Muscle of leg (tissue), 11 donors: ENCODE data around the gene MBD3. TPM values are rescaled to one million over a fixed set of nuclear protein-coding genes. Genes with fewer than 3 reads are reported as not detected.

Source experiments
- DNase-seq: peaks from one replicate; pipeline ENCODE4 v3.0.0; 2013
- H3K27ac ChIP-seq: one replicate; pipeline ENCODE4 v1.5.1; 2013; ENCODE audit warnings: mild to moderate bottlenecking, low read length, control low read depth
- H3K27me3 ChIP-seq: one replicate; pipeline ENCODE4 v1.6.1; 2013; ENCODE audit warnings: low read length; ENCODE audit not compliant: control insufficient read depth, insufficient read depth
- H3K36me3 ChIP-seq: one replicate; pipeline ENCODE4 v1.6.1; 2013; ENCODE audit warnings: low read length; ENCODE audit not compliant: control insufficient read depth, insufficient read depth
- H3K4me1 ChIP-seq: one replicate; pipeline ENCODE4 v1.6.1; 2013; ENCODE audit warnings: low read length; ENCODE audit not compliant: control insufficient read depth, insufficient read depth
- H3K4me3 ChIP-seq: one replicate; pipeline ENCODE4 v1.5.1; 2013; ENCODE audit warnings: low read length, control low read depth
- H3K9me3 ChIP-seq: replicated peaks from 2 replicates; pipeline ENCODE4 v1.6.1; 2013; ENCODE audit warnings: low read depth, low read length; ENCODE audit not compliant: control insufficient read depth
- WGBS: methylation state at CpG from one replicate; pipeline ENCODE4 v1.1.5; 2013; ENCODE audit warnings: missing lambda C conversion rate; ENCODE audit not compliant: insufficient coverage; 5-methylcytosine and 5-hydroxymethylcytosine counted together
- polyA plus RNA-seq, 8 donors: library from polyadenylated mRNA; unstranded; fragments of 120-200 nt; gene quantifications; one replicate each; pipeline versions ENCODE4 v1.2.1 to v1.2.3, GENCODE V29; 2013; ENCODE audit warnings: inconsistent platforms in 1 of 8, low replicate concordance in 1 of 8; ENCODE audit not compliant: insufficient read length in 8 of 8, insufficient read depth in 1 of 8
- total RNA-seq: library from RNA; stranded (reverse); fragments of 120-200 nt; gene quantifications from one replicate; pipeline ENCODE4 v1.2.4, GENCODE V29; 2013

MBD3 gene
- total and polyA plus RNA-seq, 9 donors = 57.2 to 73.5 (median 68.8) TPM

GRCh38 chr19:1529430-1529816 lies 63.2 kb downstream of the MBD3 start:
- no peak overlapping the region for H3K27ac ChIP-seq
- no peaks in the 10 kb centered on the region for H3K36me3 ChIP-seq
- H3K4me1 ChIP-seq = peaks cover under 1% of the 10 kb centered on the region
- H3K9me3 ChIP-seq = no peaks in the 10 kb centered on the region
- H3K27me3 ChIP-seq = peaks cover 37% of the 10 kb centered on the region
- no peak overlapping the region for H3K4me3 ChIP-seq
- no peak for DNase-seq
- 76% methylated on average over 13 of the region's 16 CpGs for WGBS

- Histone ChIP-seq H3K27ac (no peak overlapping the region), H3K36me3 (no peaks in the 10 kb centered on the region), H3K4me1 (peaks cover 3% of the 10 kb centered on the region), H3K27me3 (peaks cover 40% of the 10 kb centered on the region), H3K9me3 (no peaks in the 10 kb centered on the region), H3K4me3 (no peak overlapping the region)
- DNase-seq = no peak
- WGBS = 75% methylated on average over 18 of the region's 23 CpGs
Observed at GRCh38 chr19:1528596-1529429, 63.9 kb downstream of the MBD3 start.

- WGBS = 86% methylated on average over 27 of the region's 27 CpGs
- peaks cover 45% of the 10 kb centered on the region for H3K27me3 ChIP-seq
- no peaks in the 10 kb centered on the region for H3K36me3 ChIP-seq
- no peaks in the 10 kb centered on the region for H3K9me3 ChIP-seq
- H3K4me1 ChIP-seq = peaks cover 3% of the 10 kb centered on the region
- no peak overlapping the region for H3K27ac ChIP-seq
- no peak for DNase-seq
- H3K4me3 ChIP-seq = no peak overlapping the region
Observed at GRCh38 chr19:1527650-1528309, 64.9 kb downstream of the MBD3 start.

- 78% methylated on average over 17 of the region's 18 CpGs for WGBS
- no peaks in the 10 kb centered on the region for H3K36me3 ChIP-seq
- peaks cover 49% of the 10 kb centered on the region for H3K27me3 ChIP-seq
Observed at GRCh38 chr19:1526979-1527649, 65.6 kb downstream of the MBD3 start.

GRCh38 chr19:1526066-1526778 lies 66.4 kb downstream of the MBD3 start:
- H3K27me3 ChIP-seq = peaks cover 52% of the 10 kb centered on the region
- H3K4me3 ChIP-seq = no peak overlapping the region
- no peaks in the 10 kb centered on the region for H3K36me3 ChIP-seq
- peaks cover 10% of the 10 kb centered on the region for H3K4me1 ChIP-seq
- 81% methylated on average over 31 of the region's 33 CpGs for WGBS
- DNase-seq = no peak
- no peak overlapping the region for H3K27ac ChIP-seq
- H3K9me3 ChIP-seq = no peaks in the 10 kb centered on the region

More at GRCh38 chr19:1526979-1527649, 65.6 kb downstream of the MBD3 start:
- H3K27ac ChIP-seq = no peak overlapping the region
- no peaks in the 10 kb centered on the region for H3K9me3 ChIP-seq
- no peak for DNase-seq
- no peak overlapping the region for H3K4me3 ChIP-seq
- peaks cover 3% of the 10 kb centered on the region for H3K4me1 ChIP-seq

DNA sequence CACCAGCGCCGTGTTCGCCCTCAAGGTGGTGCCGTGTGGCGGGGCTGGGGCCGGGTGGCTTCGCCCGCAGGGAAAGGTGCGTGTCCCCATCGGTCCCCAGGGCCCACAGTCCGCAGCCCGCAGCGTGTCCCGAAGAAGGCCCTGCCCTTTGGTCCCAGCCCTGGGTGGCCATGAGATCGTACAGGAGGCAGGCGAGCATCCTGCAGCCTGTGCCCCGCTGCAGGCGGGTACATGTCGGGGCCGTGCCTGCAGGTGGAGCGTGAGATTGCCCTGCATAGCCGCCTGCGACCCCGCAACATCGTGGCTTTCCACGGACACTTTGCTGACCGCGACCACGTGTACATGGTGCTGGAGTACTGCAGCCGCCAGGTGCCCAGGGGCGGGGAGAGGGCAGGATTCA lies 67.3 kb downstream of the MBD3 start:
- H3K4me1 ChIP-seq = peaks cover 10% of the 10 kb centered on the region
- WGBS = 57% methylated on average over 31 of the region's 31 CpGs
- H3K4me3 ChIP-seq = no peak overlapping the region
- peaks cover 54% of the 10 kb centered on the region for H3K27me3 ChIP-seq
- no peaks in the 10 kb centered on the region for H3K36me3 ChIP-seq
- no peak for DNase-seq
- H3K9me3 ChIP-seq = no peaks in the 10 kb centered on the region
- no peak overlapping the region for H3K27ac ChIP-seq

DNA sequence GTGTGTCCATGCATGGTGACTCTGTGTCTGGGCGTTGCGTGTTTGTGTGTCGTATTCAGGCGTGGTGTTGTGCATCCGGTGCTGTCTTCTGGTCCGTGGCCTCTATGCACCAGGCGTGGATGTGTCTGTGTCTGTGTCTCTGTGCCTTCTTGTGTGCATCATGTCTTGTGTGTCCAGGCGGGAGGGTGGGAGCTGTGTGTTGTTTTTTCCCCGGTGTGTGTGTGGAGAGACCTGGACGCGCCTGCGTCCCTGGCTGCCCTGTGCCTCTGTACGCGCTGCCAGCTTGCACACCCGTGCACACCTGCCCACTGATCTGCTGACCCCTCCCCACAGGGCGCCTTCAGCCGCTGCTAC lies 67.7 kb downstream of the MBD3 start:
- WGBS = 59% methylated on average over 16 of the region's 17 CpGs
- Histone ChIP-seq H3K4me3 (no peak overlapping the region), H3K27me3 (peaks cover 57% of the 10 kb centered on the region), H3K4me1 (peaks cover 10% of the 10 kb centered on the region), H3K27ac (no peak overlapping the region), H3K36me3 (no peaks in the 10 kb centered on the region), H3K9me3 (no peaks in the 10 kb centered on the region)
- DNase-seq = no peak

GRCh38 chr19:1524287-1524971 lies 68.2 kb downstream of the MBD3 start:
- Histone ChIP-seq H3K4me3 (no peak overlapping the region), H3K4me1 (peaks cover 10% of the 10 kb centered on the region), H3K36me3 (no peaks in the 10 kb centered on the region), H3K27ac (no peak overlapping the region), H3K9me3 (no peaks in the 10 kb centered on the region), H3K27me3 (peaks cover 57% of the 10 kb centered on the region)
- WGBS = 11% methylated on average over 48 of the region's 49 CpGs
- no peak for DNase-seq
